HG02870 (cell line): ENCODE data around the gene CNOT2.
"Not testable (repeated sequence)": the region's sequence is repeated elsewhere in the genome, so short reads cannot be mapped to it uniquely, and the experiment has no call there.

Experiments
- ATAC-seq: cut with Tn5 transposase; IDR thresholded peaks from one replicate; pipeline ENCODE4 v1.9.1; 2021; ENCODE audit warnings: mild to moderate bottlenecking, moderate library complexity; ENCODE audit not compliant: unreplicated experiment

CNOT2 gene

GRCh38 chr12:70360218-70360617, 117.0 kb downstream of the CNOT2 start:
- ATAC-seq: no peak

DNA sequence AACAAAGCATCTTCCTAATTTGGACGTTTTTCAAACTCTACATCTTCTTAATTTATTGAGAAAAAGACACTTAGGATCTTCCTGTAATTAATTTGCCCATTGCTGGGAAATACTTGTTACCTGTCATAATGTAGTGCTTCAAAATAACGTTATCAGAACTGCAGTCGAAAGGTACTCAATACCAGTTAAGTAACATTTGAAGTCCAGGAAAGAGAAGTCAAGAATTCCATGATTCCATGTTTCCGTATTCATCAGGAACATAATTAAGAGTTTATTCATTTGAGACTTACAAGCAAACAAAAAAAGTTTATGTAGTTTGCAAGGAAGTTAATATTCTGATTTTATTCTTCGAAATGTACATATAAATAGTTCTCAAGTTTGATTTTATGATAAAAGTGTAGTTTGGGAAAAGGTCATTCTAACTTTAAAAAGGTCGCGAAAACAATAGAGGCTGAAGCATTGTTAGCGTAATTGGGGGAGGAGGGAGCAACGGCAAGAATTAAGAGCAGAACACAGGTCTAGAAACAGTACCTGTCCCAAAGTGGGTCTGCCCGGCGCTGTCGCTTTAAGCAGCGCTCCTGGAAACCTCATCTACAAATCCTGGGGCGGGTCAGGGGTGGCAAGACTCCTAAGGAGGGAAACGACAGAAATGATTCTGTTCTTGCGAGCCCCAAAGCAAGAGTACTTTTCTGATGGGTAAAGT, 121.6 kb downstream of the CNOT2 start:
- no peak for ATAC-seq

DNA sequence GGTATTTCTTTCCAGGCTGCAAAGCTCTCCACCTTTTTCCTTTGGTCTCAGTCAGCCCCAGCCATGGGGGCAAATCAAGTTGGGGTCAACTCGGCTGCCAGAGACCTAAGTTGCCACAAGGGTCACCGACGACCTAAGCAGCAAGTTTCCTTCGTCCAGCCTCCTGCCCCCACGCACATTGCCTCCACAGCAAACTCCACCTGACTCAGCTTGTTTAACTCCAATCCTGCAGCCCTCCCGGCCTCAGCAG, 122.1 kb downstream of the CNOT2 start:
- ATAC-seq: no peak

GRCh38 chr12:70365648-70366518, 122.7 kb downstream of the CNOT2 start, which contains the start of gene KCNMB4:
KCNMB4 (plus strand) TSS chr12:70366290; CDS start chr12:70366735, 445 bp downstream.
- ATAC-seq: peak; percentile 81

- ATAC-seq: peak; percentile 45
Observed at GRCh38 chr12:70366581-70367257, 123.5 kb downstream of the CNOT2 start.

DNA sequence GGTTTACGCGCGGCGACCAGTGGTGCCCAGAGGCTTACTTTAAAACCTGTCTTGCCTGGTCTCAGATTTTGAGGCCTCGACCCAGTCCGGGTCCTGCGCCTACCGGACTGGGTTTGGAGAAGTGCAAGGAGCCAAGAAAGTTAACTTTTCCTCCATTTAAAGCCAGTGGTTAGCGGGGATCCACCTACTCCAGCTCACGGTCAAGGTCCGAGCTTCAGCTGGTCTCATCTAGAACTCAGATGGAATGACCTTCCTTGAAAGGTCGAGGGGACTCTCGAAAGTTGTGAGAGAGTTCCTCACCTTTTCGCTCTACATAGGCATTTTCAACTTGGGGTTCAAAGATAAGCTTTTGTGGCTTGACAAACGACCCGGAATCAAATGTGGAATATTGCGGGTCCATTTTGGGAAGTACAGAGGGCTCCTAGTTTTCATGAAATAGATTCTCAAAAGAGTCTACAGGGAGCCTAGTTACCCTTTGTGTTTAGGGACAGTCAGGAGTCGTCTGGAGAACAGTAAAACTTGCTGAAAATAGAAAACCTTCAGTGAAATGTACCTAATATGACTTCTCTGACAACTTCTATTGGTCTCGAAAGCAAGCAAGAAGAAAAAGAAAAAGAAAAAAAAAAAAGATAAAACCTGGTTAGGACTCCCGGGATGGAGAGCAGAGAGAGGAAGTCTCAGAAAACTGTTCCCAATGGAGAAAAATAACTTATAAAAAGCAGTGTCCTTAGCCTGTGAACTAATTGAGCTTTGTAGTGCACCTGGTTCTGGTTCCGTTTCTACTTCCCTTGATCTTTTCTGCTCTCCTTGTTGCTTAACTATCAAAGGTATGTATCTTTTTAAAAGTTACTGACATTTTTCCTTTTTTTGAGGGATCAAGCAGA, 124.3 kb downstream of the CNOT2 start:
- ATAC-seq: no peak

DNA sequence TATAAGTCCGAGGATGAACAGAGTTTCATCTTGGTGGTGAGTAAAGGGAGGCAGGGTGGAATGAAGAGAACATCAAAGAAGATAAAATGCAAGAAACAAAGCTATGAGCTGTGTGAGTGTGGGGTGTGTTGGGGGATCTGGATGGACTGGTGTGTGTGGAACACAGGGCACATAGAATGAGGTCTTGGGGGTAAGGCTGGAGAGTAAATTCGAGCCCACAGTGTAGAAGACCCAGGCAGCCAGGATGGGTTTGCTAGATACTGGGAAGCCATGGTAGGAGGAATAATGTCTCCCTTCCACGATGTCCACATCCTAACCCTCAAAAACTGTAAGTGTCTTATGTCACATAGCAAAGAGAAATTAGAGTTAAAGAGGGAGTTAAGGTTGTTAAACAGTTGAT, 129.6 kb downstream of the CNOT2 start:
- ATAC-seq: no peak

DNA sequence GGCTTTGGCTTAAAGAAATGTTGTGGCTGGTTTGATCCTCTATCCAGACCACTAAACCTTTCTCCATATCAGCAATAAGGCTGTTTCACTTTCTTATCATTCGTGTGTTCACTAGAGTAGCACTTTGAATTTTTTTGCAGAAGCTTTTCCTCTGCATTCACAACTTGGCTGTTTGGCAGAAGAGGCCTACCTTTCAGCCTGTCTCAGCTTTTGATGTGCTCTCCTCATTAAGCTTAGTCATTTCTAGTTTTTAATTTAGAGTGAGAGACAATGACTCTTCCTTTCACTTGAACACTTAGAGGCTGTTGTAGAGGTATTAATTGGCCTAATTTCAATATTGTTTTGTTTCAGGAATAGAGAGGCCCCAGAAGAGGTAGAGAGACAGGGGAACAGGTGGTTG, 136.6 kb downstream of the CNOT2 start:
- ATAC-seq: no peak

- ATAC-seq: no peak
Observed at GRCh38 chr12:70383484-70383883, 140.3 kb downstream of the CNOT2 start.

DNA sequence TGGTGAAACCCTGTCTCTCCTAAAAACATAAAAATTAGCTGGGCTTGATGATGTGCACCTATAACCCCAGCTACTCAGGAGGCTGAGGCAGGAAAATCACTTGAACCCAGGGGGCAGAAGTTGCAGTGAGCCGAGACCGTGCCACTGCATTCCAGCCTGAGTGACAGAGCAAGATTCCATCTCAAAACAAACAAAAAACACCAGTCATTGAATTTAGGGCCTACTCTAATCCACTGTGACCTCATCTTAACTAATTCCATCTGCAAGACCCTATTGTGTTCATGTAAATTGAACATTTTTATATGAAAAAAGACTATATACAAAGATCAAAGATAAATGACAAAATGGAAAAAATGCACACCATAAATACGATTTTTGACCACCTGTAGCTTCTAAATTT, 140.7 kb downstream of the CNOT2 start:
- no peak for ATAC-seq

DNA sequence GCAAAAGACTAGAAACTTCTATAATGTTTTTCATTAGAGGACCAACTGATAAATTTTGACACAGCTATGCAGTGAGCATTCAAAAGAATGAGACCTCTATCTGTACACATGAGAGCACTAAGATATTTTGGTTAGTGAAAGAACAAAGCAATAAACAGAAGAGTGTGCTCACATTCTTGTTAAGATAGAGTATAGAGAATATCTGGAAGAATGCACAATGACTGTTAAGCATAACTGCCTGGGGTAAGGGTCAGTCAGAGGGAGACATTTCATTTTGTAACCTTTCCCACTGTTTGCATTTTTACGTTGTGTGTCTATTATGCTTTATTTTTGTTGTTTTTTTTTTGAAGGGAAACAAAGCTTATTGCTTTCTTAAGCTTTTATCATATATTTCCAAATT, 143.5 kb downstream of the CNOT2 start:
- ATAC-seq: no peak

DNA sequence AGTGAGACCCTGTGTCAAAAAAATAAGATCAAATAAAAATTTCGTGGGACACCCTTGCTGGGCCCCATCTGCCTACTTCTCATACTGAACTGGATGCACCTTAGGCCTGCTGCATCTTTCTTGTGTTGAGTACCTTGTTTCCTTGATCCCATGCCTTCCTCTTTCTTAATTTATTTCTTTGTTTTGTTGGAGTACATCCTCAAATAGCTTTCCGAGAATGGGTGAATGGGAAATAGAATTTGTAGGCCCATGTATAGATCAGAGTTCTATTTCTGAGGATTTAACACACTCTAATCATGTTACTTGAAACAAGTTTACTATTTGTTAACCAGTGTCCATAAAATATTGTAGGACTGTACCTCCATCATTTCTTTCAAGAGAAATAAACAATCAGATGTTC, 146.4 kb downstream of the CNOT2 start:
- ATAC-seq: no peak

- not testable (repeated sequence) for ATAC-seq
Observed at GRCh38 chr12:70392631-70393030, 149.4 kb downstream of the CNOT2 start.

- no peak for ATAC-seq
Observed at GRCh38 chr12:70393787-70394499, 150.7 kb downstream of the CNOT2 start.

DNA sequence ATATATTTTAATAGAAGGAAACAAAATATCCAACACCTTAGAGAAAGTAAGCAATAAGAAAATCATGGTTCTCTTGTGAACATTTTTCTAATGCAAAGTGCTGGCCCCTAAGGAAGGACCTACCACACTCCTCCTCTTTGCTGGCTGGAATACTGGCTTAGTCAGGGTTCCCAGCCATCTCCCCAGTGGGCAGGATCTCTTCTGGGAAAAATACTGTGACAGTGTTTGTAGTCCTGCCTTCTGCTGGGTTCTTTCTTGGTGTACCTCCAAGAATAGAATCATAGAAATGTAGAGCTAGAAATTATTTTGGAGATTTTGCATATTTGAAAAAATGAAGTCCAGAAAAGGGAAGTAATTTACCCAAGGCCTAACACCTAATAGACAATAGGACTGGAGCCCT, 154.8 kb downstream of the CNOT2 start:
- ATAC-seq: no peak

DNA sequence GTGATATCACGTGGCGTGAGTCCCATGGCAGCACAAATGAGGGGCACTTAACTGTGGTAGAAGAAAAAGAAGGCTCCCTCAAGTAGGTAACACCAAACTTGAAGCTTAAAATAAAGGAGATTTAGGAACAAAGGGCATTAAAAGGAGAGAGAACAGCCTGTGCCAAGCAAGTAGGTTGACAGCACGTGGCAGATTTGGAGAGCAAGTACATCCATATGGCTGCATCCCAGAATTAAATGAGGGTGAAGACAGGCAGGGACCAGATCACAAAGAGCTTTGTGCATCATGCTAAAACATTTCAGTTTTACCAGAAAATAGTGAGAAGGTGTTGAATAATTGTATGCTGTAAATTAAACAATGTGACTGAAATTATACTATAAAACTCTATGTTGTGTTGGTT, 155.6 kb downstream of the CNOT2 start:
- no peak for ATAC-seq

- no peak for ATAC-seq
Observed at GRCh38 chr12:70399311-70399710, 156.1 kb downstream of the CNOT2 start.

GRCh38 chr12:70400124-70400523, 156.9 kb downstream of the CNOT2 start:
- ATAC-seq: no peak

DNA sequence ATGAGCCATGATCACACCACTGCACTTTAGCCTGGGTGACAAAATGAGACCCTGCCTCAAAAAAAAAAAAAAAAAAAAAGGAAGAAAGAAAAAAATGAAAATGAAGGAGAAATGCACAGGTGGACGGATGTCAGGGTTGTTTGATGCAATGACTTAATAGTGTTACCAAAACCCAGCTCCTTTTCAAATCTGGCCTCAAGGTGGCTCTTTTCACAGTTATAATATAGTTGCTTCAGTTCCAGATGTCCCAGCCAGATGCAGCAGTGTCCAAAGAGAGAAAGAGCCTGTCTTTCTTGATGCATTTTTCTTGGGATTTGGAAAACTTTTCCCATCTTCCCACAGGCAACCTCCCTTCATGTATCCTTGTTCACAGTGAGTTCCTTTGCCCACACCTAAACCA, 159.4 kb downstream of the CNOT2 start:
- no peak for ATAC-seq

DNA sequence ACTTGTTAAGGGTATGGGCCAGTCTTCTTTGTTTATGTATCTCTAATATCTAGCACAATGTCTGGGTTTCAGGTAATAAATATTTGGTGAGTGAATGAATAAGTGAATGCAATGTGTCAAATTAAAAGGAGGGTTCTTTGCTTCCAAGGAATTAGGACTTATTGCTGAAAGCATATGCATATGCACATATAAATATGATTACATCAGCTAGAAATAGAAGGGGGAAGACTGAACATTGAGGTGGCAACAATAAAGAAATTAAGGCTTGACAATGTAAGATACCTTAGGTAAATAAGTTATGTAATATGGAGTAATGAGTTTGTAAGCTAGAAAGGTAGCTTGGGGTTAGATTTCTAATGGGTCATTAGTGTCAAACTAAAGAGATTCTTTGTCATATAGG, 160.6 kb downstream of the CNOT2 start:
- ATAC-seq: no peak
